ENCODE results near the gene RFNG. TPM values are rescaled to one million over a fixed set of nuclear protein-coding genes. Genes with fewer than 3 reads are reported as not detected.

The RFNG gene
- total RNA-seq, 1 donor = 33.3 TPM

DNA sequence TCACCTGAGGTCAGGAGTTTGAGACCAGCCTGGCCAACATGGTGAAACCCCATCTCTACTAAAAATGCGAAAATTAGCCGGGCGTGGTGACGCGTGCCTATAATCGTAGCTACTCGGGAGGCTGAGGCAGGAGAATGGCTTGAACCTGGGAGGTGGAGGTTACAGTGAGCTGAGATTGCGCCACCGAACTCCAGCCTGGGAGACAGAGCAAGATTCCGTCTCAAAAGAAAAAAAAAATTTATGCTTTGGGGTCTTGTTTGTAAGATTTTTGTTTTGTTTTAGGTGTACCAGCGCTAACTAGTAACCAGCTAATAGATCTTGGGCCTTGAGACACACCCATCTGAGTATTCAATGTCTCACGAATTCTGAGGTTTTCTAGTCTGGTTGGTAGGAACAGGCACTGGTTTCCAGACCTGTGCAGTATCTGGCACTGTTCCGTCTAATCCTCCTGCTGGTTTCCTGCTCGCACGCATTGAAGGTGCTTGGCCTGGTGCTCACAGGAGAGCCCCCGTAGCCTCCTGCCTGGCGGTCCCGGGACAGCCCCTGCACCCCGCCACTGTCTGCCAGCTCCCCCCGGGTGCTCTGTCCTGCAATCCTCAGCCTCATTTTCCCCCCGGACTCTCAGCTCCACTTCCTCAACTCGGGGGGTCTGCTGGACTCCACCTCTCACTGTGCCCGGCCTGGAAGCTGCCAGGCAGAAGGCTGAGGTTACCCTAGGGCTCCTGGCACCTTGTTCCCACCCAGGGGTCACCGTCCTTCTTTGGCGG, 24.6 kb upstream of the RFNG start:
- TF ChIP-seq, protein P1, sequence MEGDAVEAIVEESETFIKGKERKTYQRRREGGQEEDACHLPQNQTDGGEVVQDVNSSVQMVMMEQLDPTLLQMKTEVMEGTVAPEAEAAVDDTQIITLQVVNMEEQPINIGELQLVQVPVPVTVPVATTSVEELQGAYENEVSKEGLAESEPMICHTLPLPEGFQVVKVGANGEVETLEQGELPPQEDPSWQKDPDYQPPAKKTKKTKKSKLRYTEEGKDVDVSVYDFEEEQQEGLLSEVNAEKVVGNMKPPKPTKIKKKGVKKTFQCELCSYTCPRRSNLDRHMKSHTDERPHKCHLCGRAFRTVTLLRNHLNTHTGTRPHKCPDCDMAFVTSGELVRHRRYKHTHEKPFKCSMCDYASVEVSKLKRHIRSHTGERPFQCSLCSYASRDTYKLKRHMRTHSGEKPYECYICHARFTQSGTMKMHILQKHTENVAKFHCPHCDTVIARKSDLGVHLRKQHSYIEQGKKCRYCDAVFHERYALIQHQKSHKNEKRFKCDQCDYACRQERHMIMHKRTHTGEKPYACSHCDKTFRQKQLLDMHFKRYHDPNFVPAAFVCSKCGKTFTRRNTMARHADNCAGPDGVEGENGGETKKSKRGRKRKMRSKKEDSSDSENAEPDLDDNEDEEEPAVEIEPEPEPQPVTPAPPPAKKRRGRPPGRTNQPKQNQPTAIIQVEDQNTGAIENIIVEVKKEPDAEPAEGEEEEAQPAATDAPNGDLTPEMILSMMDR (IDR thresholded peaks at IDR 0.05; ENCODE audit: insufficient read depth, low read length) = no peak
- H3K4me3 ChIP-seq (ENCODE audit: low read depth, low read length) = no peak overlapping the region
- no peak for DNase-seq (ENCODE audit: low read depth)

DNA sequence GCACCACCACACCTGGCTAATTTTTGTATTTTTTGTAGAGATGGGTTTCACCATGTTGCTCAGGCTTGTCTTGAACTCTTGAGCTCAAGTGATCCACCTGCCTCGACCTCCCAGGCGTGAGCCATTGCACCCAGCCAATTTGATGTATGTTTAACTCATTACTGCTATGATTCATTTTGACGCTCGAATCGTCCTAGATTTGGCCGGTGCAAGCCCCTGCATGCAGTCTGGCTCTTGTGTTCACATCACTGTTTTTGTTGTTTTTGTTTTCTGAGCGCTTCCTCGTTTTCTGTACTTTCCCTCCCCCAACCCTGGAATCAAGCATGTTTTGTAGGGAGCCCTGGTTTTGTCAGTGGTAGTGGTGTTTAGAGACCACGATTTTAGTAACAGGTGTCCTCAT, 21.8 kb upstream of the RFNG start:
- no peak overlapping the region for H3K4me3 ChIP-seq (ENCODE audit: low read depth, low read length)
- no peak for DNase-seq (ENCODE audit: low read depth)
- TF ChIP-seq, protein P1 (IDR thresholded peaks at IDR 0.05; ENCODE audit: insufficient read depth, low read length) = no peak

DNA sequence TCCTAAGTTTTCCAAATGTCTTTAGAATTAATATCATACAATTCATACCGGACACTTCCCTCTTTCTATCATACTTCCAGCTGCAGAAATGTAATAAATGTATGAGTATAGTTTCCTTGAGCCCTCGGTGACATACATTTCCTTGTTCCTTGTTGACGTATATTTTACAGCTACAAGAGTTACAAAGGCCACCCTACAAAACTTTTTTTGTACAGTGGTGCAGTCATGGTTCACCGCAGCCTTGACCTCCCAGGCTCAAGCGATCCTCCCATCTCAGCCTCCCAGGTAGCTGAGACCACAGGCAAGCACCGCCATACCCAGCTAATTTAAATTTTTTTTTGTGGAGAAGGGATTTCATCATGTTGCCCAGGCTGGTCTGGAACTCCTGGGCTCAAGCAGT, 21.2 kb upstream of the RFNG start:
- H3K4me3 ChIP-seq (ENCODE audit: low read depth, low read length) = no peak overlapping the region
- TF ChIP-seq, protein P1 (IDR thresholded peaks at IDR 0.05; ENCODE audit: insufficient read depth, low read length) = no peak
- DNase-seq (ENCODE audit: low read depth) = no peak

DNA sequence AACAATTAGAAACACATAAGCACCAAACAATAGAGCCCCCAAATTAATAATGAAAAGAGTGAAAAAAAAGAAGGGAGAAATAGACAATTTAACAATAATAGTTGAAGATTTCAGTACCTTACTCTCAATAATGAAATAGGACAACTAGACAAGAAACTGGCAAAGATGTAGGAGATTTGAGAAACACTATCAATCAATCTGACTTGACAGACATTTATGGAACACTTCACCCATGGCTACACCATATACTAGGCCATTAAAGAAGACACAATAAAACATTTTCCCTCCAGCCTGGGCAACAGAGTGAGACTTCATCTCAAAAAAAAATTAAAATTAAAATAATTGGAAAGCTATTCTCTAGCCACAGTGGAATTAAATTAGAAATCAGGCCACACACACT, 19.0 kb upstream of the RFNG start:
- no peak for DNase-seq (ENCODE audit: low read depth)
- H3K4me3 ChIP-seq (ENCODE audit: low read depth, low read length) = no peak overlapping the region
- TF ChIP-seq, protein P1 (IDR thresholded peaks at IDR 0.05; ENCODE audit: insufficient read depth, low read length) = no peak

DNA sequence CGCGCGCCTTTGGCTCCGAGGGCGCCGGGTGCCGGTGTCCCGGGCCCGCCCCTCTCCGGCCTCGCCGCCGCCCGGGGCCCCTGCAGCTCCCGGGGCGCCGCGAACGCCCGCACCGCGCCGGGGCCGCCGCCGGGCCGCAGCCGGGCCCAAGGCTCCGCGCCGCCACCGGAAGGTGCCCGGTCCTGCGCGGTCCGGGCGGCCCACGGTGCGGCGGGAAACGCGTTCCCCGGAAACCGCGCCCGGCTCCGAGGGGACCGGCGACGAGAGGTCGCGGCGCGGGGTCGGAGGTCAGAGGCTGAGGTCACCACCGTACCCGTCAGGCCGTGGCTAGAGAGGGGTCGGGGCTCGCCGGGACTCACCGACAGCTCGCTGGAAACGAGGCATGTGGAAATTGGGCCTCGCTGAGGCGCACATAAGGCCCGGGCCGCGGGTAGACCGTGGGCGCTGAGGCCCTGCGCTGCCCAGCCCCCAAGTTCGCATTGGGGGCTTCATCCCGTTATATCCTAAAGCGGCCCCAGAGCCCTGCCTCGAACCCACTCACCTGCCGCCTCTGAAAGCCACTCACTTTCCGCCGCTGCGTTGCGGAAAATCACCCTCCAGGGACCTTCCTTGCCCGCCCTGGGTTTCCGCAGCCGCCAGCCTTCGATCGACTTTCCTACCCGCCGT, 14.2 kb upstream of the RFNG start, which contains the start of gene DUS1L:
Gene DUS1L, minus strand, starts transcription at position 167 of the 666 bp plus-strand sequence. CDS start 745 bp downstream, outside the sequence.
- H3K4me3 ChIP-seq (ENCODE audit: low read depth, low read length) = peak within 1 kb of the TSS; percentile 82
- peak; percentile 52 for DNase-seq (ENCODE audit: low read depth)
- TF ChIP-seq, protein P1 (IDR thresholded peaks at IDR 0.05; ENCODE audit: insufficient read depth, low read length) = no peak

DNA sequence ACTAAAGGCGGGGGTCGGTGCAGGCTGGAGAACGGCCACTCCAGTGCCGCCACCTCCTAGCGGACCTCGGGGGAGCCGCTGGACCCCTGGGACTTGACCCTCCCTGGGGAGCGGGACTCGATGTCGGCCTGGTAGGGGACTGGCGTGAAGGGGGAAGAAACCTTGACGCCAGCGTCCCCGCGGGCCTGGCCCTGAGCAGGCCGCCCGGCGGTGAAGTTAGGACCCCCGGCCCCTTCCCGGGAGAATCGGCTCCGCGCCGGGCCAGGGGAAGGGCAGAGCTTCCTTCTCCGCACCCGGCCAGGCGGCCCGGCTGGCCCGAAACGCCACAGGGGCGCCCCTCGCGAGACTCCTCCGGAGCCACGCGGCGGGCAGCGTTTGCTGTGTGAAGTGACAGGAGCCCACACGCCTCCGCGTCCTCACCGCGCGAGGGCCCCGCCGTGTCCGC, 13.6 kb upstream of the RFNG start:
- peak overlapping the region; percentile 82 for H3K4me3 ChIP-seq (ENCODE audit: low read depth, low read length)
- no peak for DNase-seq (ENCODE audit: low read depth)
- TF ChIP-seq, protein P1 (IDR thresholded peaks at IDR 0.05; ENCODE audit: insufficient read depth, low read length) = no peak
